Epithelial cell of proximal tubule (primary cell): ENCODE measurements around the gene PAAF1. TPM values are rescaled to one million over a fixed set of nuclear protein-coding genes. Genes with fewer than 3 reads are reported as not detected.
A peak's percentile ranks its signal among the peaks of the same experiment; 100 is the strongest.

Experiments used
- DNase-seq: peaks from one replicate; pipeline ENCODE4 v3.0.0-alpha.2; 2011; ENCODE audit warnings: low read depth
- H3K4me3 ChIP-seq: 2 replicates; pipeline ENCODE4 v1.5.1; 2011; ENCODE audit warnings: low read depth, mild to moderate bottlenecking, low read length
- total RNA-seq: library from RNA; depleted of rRNA; stranded (reverse); fragments of >200 nt; gene quantifications from 2 replicates; pipeline ENCODE4 v1.2.3, GENCODE V29; 2015
- TF ChIP-seq, protein P1 (sequence below): conservative IDR thresholded peaks from 2 replicates; pipeline ENCODE4 v1.5.1; 2012; ENCODE audit warnings: low read depth, mild to moderate bottlenecking, low read length

The PAAF1 gene
- total RNA-seq, 1 donor from 2014 or later: 6.0 TPM

DNA sequence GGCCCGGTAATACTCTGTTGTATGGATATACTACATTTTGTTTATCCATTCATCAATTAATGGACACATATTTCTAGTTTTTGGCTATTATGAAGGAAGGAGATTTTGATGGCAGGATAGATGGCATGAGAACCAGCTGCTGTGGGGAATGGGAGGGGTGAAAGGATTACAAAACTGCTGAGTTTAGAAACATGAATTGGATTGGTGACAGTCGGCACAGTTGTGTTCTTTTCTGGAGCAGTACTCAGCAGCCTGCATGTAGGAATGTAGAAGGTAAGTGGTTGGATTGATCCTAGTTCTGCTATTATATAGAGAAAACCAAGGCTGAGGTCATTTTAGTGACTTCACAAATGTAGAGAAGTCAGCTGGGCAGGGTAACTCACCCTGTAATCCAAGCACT, 7.1 kb downstream of the PAAF1 start:
- H3K4me3 ChIP-seq: no peak overlapping the region
- TF ChIP-seq, protein P1, sequence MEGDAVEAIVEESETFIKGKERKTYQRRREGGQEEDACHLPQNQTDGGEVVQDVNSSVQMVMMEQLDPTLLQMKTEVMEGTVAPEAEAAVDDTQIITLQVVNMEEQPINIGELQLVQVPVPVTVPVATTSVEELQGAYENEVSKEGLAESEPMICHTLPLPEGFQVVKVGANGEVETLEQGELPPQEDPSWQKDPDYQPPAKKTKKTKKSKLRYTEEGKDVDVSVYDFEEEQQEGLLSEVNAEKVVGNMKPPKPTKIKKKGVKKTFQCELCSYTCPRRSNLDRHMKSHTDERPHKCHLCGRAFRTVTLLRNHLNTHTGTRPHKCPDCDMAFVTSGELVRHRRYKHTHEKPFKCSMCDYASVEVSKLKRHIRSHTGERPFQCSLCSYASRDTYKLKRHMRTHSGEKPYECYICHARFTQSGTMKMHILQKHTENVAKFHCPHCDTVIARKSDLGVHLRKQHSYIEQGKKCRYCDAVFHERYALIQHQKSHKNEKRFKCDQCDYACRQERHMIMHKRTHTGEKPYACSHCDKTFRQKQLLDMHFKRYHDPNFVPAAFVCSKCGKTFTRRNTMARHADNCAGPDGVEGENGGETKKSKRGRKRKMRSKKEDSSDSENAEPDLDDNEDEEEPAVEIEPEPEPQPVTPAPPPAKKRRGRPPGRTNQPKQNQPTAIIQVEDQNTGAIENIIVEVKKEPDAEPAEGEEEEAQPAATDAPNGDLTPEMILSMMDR: no peak
- DNase-seq: no peak

- TF ChIP-seq, protein P1: no peak
- DNase-seq: no peak
Measured at GRCh38 chr11:73888244-73888643, 11.4 kb downstream of the PAAF1 start.

DNA sequence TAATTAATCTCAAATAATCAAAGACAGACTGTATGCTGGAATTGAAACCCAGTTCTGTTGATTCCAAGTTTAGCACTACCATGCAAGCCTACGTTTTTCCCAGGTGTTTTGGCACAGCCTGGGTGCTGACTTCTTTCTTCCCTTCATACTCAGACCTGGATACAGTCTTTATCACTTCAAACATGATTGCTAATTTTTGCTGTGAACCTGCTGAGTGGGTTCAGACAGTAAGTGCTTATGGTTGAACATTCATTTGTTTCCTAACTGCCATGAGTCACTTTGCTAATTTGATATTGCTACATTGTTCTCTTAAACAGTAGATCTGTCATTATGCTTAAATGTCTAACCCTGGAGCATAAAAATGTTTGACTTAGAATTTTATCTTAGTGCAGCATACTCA, 12.2 kb downstream of the PAAF1 start:
- peak; percentile 52 for DNase-seq
- TF ChIP-seq, protein P1: no peak
- H3K4me3 ChIP-seq: no peak overlapping the region

More at GRCh38 chr11:73888244-73888643, 11.4 kb downstream of the PAAF1 start:
- no peak overlapping the region for H3K4me3 ChIP-seq

DNA sequence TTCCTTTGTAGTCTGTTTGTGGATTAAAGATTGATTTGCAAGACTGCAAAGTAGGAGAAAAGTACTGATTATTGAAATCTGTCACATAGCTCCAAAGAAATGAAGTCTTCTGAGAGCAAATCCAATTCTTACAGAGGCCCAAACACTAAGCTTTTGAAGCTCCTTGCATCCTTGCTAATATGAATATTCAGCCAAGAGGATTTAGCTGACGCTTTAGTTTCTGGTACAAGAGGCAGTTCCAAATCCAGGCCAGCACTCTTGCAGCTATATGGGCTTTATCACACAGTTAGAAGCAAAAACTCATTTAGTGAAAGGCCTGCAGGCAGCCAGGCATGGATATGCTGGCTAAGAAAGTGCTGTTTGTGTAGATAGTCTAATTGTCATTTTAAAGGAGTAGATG, 12.7 kb downstream of the PAAF1 start:
- no peak for DNase-seq
- TF ChIP-seq, protein P1: no peak
- H3K4me3 ChIP-seq: no peak overlapping the region

GRCh38 chr11:73893041-73893440, 16.2 kb downstream of the PAAF1 start:
- H3K4me3 ChIP-seq: no peak overlapping the region
- no peak for DNase-seq
- TF ChIP-seq, protein P1: no peak

DNA sequence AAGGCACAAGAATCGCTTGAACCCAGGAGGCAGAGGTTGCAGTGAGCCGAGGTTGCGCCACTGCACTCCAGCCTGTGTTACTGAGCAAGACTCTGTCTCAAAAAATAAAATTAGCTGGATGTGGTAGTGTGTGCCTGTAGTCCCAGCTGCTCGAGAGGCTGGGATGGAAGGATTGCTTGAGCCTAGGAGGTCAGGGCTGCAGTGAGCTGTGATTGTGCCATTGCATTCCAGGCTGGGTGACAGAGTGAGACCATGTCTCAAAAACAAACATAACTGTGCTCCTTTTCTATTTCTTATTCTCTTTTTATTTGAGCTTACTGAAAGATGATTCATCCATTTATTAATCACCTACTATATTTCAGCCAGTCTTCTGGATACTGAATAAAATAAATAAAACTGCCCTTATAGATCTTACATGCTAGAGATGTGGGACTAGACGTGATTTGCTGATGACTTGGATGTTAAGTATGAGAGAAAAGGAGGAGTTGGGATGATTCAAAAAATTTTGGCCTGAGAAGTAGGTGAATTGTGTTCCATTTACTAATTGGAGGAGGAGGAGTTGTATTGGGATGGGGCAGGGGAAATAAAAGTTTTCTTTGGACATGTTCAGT, 18.0 kb downstream of the PAAF1 start:
- no peak overlapping the region for H3K4me3 ChIP-seq
- DNase-seq: no peak
- TF ChIP-seq, protein P1: no peak

DNA sequence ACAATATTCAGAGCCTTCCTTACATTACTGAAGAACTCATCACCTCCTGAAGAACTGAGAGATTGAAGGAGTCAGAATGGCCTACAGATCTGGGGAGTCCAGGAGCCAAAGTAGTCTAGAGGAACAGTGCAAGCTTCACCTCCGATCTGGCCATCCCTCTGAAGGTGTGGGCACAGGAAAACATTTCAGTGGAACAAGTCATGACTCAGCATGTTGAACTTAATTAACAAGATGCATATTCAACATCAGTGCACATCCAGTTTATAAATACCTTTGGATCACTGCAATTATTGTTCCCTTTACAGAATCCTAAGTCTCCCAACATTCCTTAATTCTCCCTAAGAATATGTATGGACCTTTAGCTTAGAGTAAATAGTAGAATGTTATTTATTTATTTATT, 25.5 kb downstream of the PAAF1 start:
- no peak overlapping the region for H3K4me3 ChIP-seq
- TF ChIP-seq, protein P1: no peak
- no peak for DNase-seq
